Stimulated activated CD4-positive, alpha-beta T cell treated with anti-CD3 and anti-CD28 coated beads, Interleukin-4, amount 100 ng/mL, for 48 hours (primary cell): ENCODE data around the gene GNAI2.
"Not testable (repeated sequence)": the region's sequence is repeated elsewhere in the genome, so short reads cannot be mapped to it uniquely, and the experiment has no call there.

ENCODE experiments used
- DNase-seq, 2 donors: peaks; one replicate each; pipeline ENCODE4 v3.0.0-alpha.2; 2020; ENCODE audit warnings: low read depth in 2 of 2

GNAI2 gene

DNA sequence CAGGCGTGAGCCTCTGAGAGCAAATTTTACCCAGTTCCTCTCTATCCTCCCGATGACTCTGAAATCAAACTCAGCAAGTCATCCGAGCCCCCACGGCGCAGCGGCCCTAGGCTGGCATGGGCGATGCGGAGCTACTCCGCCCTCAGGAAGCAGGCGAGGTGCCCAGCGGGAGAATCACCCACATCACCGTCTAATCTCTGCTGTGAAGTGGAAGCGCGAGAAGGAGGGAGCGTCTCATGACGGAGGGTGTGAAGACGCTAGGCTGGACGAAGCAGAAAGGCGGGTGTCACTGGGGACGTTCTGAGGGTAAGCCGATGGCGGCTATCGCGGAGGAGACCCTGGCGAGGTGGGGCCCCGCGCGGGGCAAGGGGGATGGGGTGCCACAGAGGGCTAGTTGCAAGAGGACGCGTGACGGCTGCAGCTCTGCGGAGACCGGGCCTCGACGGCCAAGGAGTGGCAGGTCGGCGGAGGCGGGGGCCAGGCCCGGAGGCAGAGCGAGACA is 9.1 kb upstream of the GNAI2 start:
- peak in 1 of 2 donors; percentile 34 for DNase-seq

GRCh38 chr3:50227390-50228183 is 8.4 kb upstream of the GNAI2 start:
- peak; percentile 82 to 88 for DNase-seq

DNA sequence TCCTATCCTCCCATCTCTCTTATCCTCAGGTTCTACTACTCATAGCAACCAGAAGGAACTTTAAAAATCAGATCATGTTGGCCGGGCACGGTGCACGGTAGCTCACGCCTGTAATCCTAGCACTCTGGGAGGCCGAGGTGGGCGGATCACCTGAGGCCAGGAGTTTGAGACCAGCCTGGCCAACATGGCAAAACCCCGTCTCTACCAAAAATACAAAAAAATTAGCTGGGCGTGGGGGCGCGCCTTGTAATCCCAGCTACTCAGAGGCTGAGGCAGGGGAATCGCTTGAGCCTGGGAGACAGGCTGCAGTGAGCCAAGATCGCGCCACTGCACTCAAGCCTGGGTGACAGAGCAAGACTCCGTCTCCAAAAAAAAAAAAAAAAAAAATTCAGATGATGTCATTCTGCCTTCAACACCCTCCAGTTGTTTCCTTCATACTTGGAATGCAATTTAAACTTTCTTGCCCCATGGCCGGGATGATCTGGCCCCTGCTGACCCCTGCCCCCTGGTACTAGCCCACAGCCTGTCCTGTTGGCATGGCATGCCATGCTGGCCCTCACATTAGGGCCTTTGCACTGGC is 7.7 kb upstream of the GNAI2 start:
- not testable (repeated sequence) for DNase-seq

- DNase-seq: no peak
These were observed 6.5 kb upstream of the GNAI2 start for GRCh38 chr3:50229490-50229889.

DNA sequence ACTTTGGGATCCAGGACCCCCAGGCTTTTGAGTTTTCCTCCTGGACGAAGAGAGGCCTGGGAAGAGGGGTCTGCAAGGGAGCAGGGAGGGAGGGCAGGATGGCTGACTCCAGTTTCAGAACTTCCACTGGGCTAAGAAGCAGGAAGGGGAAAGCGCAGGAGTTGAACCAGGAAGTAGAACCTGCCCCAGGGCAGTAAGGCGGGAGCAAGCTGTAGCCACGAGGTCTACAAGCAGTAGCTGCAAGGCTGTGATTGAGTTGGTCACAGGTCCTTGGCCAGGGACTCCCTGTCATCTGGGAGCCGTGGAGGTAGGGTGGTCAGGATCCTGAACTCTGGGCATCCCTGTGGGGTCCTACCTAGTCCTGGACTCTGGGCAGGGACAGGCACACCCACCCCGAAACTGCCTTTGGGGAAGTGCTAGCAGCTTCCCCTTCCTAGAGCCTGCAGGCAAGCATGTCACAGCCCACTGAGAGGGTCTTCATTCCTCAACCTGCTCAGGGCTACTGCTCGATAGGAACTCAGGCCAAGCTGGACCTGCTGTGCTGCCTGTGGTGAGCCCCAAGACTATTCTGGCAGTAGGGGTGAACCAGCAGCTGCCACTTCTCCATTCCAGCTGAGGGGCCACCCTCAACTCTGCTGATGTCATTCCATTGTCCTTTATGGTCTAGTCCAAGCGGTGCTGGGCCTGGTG is 5.8 kb upstream of the GNAI2 start:
- DNase-seq: no peak

DNA sequence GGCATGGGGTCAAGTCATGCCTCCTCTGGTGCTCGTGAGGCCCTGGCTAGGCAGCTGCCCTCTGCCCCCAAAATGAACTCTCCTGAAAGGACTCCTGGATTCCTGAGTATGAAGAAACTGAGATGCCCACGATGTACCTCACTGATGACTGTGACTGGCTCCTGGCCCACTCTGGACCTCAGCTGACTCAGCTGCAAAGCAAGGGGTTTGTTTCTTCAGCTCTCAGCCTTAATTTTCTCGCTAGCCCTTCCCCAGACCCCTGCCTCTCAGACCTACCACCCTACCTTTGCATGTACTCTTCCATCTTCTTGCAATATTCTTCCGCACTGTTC is 5.2 kb upstream of the GNAI2 start:
- no peak for DNase-seq

DNA sequence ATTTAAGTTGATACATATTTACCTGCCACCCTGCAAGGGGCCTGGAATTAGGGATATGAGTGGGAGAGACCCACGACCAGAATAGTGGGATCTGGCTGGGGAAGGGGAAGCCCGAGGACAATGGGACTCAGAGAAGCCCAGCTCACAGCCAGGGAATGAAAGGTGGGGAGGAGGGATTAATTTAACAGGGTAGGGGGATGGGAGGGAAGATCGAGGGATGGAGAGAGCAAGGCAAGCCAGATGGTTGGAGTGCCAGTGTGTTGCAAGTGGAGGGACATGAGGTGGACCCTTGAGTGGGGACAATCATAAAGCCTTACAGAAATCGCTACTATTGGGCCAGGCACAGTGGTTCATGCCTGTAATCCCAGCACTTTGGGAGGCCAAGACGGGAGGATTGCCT is 4.4 kb upstream of the GNAI2 start:
- no peak for DNase-seq

GRCh38 chr3:50232303-50232702 is 3.7 kb upstream of the GNAI2 start:
- DNase-seq: no peak

DNA sequence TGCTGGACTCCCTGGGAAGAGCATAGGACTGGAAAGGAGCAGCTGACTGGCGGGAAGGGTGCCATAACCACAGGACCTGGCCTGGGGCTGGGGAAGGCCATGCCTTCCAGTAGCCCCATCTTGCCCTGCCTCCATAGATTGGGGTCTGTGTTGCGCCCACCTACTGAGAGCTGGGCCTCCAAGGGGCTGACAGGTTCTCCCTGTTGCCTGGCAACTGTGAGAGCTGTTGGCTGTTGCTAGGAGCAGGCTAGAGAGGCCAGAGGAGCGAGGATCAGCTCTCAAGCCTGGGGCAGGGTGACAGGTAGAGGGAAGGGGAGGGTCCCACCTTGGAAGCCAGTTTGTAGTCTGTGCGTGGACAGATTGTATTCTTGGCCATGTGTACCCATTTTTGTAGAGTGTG is 2.8 kb upstream of the GNAI2 start:
- DNase-seq: no peak

GRCh38 chr3:50236484-50237132 is 604 bp downstream of the GNAI2 start:
- DNase-seq: no peak

GRCh38 chr3:50237133-50237651 is 1.2 kb downstream of the GNAI2 start:
- peak in 1 of 2 donors; percentile 23 for DNase-seq

DNA sequence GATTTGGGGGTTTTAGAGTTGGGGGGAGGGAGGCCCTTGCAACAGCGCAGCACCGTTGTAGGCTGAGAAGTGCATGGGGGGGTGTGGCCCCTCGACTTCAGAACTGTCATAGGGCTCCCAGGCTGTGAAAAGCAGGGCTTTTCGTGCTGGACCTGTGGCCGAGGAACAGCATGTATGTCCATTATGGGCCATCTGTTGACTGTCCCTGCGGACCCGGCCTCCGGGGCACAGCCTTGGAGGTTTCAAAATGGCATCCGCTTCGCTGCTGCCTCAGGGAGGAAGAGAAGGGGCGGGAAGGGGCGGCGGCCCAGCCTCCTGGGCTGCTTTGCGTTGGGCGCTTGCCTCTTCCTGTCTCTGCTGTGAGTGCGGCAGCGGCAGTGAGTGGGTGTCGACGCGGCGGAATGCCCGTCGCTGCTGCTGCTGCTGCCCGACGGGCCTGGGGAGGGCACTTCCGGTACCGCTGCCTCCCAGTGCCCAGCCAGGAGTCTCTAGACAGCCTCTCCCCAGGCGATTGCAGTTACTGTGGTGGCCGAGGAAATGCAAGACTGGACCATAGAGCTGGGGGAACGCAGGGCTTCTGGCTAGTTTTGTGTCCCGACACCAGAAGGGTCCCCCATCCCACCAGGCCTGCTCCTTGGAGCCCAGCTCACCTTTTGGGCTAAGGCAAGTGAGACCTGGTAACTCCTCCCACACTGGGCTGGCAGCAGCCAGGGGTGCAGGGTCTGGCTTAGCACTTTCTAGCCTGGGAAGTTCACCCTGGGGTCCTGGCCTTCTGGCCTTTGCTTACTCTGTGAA is 1.9 kb downstream of the GNAI2 start:
- peak; percentile 79 to 86 for DNase-seq

- DNase-seq: no peak
These were observed 2.6 kb downstream of the GNAI2 start for GRCh38 chr3:50238549-50239026.

GRCh38 chr3:50239649-50240048 is 3.6 kb downstream of the GNAI2 start:
- no peak for DNase-seq

DNA sequence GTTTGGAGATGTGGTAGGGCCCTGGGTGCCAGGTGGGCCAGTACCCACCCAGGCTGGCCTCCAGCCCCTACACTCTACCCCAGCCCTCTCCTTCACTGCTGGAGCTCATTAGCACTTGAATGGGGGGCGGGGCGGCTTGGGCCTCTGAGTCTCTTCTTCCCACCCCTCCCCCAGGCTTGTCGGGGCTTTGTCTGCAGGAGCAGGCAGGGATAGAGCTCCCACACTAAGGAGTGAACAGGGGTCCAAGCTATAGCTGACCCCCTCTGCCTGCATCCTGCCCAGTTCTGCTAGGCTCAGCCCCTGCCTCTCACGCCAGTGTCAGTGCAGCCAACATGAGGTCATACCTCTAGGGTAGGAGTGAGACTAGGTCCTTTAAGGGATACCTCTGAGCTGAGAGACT is 5.2 kb downstream of the GNAI2 start:
- DNase-seq: no peak

GRCh38 chr3:50241713-50242380 is 5.8 kb downstream of the GNAI2 start:
- DNase-seq: no peak

- DNase-seq: no peak
These were observed 6.4 kb downstream of the GNAI2 start for GRCh38 chr3:50242381-50242770.

DNA sequence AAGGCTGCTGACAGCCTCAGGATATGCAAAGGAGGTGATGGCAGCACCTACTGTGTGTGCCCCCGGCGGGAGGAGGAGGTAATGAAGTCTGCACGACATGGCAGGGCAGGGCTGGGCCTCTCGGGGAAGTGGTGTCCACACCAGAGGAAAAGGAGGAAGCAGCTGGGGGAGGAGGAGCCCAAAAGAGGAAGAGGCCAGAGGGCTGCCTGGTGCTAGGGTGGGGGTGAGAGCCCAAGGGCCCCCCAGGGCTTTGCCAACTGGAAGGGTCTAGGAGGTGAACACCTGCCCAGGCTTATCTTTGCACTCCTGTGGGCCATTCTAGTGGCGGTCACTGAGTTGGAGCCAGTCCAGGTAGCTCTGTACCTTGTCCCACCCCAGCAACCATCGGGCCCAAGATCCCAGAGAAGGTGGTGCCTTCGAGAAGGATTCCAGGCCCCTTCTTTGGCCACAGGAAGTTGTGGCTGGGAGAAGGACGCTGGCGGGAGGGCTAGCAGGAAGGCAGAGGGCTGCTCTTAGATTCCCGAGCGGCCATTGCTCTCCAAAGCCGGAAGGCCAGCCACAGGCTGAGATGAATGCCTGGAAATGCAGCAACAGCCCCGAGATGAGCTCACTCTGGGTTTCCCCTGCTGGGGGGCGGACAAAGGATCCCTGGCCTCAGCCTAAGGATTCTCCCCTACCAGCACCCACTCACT is 7.0 kb downstream of the GNAI2 start:
- peak in 1 of 2 donors; percentile 23 for DNase-seq

- no peak for DNase-seq
These were observed 7.5 kb downstream of the GNAI2 start for GRCh38 chr3:50243543-50243895.

DNA sequence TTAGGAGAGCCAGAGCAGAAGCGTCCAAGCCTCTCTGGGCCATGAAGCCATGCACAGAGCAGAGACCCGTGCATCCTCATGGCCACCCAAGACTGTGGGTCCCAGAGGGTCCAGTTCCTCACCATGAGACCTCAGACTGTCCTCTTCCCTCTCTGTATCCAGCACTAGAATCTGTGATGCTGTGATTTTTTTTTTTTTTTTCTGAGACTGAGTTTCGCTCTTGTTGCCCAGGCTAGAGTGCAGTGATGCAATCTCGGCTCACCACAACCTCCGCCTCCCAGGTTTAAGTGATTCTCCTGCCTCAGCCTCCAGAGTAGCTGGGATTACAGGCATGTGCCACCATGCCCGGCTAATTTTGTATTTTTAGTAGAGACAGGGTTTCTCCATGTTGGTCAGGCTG is 8.8 kb downstream of the GNAI2 start:
- not testable (repeated sequence) for DNase-seq
